ENCODE data around the gene VAMP5.
"Not testable (repeated sequence)": the region's sequence is repeated elsewhere in the genome, so short reads cannot be mapped to it uniquely, and the experiment has no call there.

VAMP5 gene

DNA sequence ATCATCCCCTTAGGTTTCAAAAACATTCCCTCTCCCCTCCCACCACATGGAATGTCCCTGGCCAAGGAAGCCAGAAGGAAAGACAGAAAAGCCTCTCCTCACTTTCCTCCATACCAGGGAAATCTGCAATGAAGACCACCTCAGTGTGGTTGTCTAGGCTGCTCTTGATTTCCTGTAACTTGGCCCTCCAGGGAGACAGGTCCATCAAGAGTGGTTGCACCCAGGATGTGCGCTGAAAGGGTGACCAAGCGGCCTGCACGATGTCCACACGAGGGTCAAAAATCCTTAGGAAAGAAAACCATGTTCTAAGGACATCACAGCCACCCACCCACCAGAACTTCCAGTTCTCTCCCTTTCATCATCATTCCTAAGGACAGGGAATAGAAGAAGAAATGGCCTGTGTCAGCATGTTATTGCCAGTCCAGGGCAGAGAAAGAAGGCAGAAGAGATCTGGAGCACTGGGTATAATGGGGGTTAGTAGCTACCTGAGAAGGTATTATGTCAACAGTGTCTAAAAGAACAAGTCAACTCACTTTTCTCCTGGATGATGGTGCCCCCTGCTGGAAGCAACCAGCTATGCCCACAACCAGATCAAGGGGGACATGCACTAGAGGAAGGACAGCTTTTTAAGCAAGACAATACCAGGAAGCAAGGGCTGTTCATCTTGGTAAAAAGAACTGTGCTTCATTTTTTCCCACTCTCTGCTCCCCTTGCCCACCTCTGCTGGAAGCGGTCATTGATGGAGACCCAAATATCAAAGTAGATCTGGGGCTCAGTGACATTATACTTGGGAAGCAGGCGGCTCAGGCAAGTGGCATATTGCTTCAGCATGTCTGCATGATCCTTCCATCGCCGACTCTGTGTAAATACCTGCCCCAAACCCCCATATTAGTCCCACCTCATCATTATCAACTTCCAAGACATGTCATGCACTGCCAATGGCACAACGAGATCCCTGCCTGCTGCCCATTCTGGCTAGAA is 32.2 kb upstream of the VAMP5 start:
- peak; percentile 82 for DNase-seq

- no peak for DNase-seq
These were observed 31.0 kb upstream of the VAMP5 start for GRCh38 chr2:85553184-85553583.

- DNase-seq, result no peak
These were observed 29.1 kb upstream of the VAMP5 start for GRCh38 chr2:85554980-85555612.

DNA sequence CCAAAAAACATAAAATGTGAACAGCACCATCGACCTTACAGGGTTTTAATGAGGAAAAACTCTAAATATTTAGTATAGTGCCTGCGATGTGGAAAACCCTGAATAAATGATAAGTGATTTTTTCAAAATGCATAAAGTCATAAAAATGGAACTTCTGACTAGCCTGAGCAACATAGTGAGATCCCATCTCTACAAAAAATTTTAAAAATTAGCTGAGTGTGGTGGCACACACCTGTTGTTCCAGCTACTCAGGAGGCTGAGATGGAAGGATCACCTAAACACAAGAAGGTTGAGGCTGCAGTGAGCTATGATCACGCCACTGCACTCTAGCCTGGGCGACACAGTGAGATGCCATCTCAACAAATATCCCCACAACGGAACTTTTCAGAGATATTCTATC is 27.1 kb upstream of the VAMP5 start:
- no peak for DNase-seq

- DNase-seq, result no peak
These were observed 26.1 kb upstream of the VAMP5 start for GRCh38 chr2:85558160-85558559.

DNA sequence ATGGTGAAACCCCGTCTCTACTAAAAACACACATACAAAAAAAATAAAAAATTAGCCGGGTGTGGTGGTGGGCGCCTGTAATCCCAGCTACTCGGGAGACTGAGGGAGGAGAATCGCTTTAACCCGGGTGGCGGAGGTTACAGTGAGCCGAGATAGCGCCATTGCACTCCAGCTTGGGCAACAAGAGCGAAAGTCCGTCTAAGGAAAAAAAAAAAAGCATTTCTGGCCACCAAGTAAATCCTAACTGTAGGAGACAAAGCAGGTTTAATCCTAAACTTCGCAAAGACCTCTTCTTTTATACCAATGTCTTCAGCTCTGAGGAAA is 23.9 kb upstream of the VAMP5 start:
- DNase-seq, result not testable (repeated sequence)

- DNase-seq, result no peak
These were observed 23.4 kb upstream of the VAMP5 start for GRCh38 chr2:85560812-85561279.

DNA sequence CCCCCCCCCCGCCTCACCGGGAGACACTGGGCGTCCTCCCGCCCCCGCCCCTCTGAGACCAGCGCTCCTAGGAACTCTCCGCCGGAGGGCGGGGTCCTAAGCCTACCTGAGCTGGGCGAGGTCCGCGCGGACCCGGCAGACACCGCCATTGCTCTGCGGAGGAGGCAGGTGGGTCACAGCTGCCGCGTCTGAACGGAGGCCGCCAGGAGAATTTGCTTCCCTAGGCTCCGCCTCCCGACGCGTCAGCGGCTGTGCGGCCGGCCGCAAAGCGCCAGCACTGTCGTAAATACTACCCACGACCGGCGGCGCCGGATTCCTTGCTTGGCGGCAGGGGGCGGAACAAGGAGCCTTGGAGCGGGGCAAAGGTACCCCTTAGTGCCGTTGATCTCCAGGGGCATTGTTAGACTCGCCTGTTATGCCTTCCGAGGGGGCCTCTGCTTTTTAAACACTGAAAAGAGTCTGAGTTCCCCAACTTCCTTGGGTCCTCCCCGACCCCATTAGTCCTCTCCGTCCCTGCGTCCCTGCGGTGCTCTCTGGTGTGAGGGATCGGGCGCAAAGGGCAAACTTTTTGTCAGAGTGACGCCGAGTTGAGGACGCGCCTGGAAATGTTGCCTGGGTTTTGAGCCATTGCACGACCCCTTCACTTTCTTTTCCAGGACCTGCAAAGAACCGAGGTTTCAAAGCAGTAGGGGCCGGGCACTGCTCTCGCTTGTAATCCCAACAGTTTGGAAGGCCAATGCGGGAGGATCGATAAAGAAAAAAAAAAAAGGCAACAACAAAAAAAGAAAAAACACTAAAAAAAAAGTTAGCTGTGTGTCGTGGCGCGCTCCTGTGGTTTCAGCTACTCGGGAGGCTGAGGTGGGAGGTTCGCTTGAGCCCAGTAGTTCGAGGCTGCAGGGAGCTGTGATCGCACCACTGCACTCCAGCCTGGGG is 22.7 kb upstream of the VAMP5 start, which contains the start of gene GGCX:
TSS of gene GGCX (minus strand) at position 214 of the 933 bp plus-strand sequence. CDS start at position 149, 65 bp downstream.
- DNase-seq, result peak; percentile 92

- DNase-seq, result no peak
These were observed 20.1 kb upstream of the VAMP5 start for GRCh38 chr2:85564144-85564563.

GRCh38 chr2:85566265-85566664 is 18.0 kb upstream of the VAMP5 start:
- DNase-seq, result no peak

DNA sequence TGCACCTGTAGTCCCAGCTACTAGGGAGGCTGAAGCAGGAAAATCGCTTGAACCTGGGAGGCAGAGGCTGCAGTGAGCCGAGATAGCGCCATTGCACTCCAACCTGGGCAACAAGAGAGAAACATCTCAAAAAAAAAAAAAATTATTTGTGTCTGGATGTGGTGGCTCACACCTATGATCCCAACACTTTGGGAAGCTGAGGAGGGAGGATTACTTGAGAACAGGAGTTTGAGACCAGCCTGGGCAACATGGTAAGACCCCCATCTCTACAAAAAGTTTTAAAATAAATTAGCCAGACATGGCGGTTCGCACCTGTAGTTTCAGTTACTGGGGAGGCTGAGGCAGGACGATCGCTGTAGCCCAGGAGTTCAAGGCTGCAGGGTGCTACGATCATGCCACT is 8.5 kb upstream of the VAMP5 start:
- no peak for DNase-seq

GRCh38 chr2:85577063-85577385 is 7.2 kb upstream of the VAMP5 start:
- no peak for DNase-seq

DNA sequence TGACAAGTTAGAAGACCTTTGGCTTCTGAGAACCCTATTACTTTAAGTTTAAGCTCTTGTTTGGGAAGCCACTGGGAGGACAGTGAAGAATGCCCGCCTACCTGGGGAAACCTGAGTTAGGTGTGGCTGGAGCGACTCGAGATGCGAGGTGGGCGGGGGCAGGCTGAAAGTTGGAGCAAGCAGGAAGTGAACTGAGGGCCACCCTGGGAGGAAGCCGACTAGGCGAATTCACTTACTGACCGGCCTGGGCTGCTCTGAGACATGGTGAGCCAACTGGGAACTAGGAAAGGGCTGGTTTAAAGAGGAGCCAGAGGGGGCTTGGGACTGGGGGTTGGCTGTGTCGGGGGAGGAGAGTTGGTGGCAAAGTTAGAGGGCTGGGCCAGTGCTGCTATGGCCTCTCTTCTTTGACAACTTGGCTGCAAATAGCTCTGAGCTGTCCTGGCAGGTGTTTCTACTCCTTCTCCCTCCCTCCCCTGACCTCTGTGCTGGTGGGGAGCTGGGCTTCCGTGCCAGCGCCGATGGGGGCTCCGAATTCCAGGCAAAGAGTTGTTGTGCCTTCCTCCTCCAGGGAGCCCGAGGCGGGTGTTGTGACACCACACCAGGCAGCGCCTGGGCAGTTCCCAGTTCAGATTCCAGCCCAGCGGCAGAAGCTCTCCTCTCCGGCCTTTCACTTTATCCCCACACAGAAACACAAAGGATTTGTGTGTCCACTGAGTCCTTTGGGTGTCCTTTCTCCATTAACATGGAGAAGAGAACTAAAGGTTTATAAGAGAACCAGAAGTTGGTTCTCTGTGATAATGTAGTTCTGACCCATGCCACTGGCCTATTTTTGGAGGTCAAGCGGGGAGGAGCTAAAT is 6.6 kb upstream of the VAMP5 start, which contains the start of gene VAMP8:
TSS of gene VAMP8 (plus strand) at position 201 of the 857 bp plus-strand sequence. CDS start at position 262, 61 bp downstream.
- DNase-seq, result peak; percentile 53

GRCh38 chr2:85578243-85579180 is 5.7 kb upstream of the VAMP5 start:
- DNase-seq, result no peak

DNA sequence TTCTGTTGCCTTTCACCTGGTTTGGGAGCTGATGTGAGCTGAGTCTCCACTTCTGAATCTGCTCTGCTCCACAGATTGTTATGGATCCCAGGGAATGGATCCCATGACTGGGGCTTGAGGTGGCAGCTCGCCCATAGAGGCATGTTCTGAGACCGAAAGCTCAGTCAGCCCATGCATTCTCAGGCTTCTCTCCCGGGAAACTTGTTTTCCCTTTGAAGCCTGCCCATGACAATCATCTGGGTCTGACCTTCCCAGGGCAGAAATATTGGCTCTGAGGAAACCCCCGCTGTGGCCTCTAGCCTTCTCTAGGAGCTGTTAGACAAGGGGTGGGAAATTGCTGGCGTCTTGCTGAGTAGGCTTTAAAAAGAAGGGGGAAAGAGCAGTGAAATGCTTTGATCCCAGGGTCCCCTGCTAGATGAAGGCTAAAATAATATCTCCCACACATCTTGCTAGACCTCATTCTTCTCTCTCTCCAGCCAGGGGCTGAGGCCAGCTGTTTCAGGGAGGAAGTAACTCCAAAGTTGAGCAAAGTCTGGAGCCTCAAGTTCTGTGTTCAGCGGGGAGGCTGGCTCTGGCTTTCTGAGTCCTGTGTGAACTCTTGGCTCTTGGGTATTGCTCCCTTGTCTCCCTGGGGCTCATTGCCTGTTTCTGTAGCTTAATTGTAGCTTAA is 4.8 kb upstream of the VAMP5 start:
- no peak for DNase-seq

DNA sequence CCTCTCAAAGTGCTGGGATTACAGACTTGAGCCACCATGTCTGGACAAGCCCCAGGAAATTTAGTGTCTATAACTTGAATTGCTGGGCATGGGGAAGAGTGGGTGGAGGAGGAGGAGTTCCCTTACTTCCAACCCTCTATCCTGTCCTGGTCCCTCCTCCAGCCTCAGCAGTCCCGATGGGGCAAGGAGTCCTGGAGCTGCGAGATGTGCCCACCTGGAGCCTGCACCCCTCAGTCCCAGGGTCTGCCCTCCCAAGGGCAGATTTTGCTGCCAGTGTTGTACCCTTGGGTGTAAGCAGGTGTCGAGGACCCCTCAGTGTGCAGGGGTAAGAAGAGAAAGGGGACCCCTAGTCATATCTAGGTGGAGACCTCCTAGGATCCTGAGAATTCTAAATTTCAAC is 4.0 kb upstream of the VAMP5 start:
- no peak for DNase-seq

DNA sequence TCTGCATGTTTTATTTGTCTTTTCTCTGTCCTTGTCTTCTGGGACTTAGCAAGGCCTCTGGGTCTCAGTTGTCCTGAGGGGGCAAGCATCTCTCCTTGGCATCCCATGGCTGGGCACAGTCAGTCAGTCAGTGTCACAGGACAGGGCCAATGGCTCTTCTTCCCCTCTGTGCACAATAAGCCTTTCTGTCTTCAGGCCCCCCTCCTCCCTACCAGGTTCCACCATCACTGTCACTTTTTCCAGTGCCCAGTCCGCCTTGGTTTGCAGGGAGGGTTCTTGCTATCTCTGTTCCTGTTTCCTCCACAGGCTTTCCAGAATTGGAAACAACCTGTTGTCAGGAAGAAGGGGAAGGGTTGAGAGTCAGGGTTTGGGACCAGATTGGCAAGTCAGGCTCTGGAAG is 1.7 kb upstream of the VAMP5 start:
- no peak for DNase-seq

DNA sequence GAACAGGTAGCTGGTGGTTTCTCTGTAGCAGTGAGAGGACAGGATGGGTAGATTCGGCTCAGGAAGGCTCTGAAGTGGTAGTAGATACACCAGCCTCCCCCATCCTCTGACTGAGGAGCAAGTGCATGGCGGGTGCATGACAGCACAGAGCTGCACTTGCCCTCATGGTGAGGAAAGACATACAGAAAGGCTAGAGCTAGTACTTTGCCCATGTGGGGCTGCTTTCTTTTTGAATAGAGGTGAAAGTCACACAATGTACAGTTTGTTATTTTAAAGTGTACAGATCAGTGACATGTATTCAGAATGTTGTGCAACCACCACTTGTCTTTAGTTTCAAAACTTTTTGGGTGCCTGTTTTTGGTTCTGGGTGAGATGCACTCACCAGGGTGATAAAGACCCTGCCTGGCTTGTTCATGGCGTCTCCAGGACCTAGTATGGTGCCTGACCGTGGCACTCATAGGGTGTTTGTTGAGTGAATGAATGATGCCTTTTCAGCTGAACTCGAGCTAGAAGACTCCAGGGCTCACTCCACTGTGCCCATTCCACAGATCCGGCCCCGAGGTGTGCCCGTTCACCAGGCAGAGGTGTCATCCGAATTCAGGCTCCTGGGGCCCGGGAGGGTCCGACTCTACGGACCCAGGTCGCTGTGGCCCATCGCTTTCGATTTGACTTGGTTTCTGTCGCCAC is 421 bp upstream of the VAMP5 start:
- peak; percentile 23 for DNase-seq

Data from effector CD8-positive, alpha-beta T cell (primary cell).